HL-60 (cell line): ENCODE measurements around the gene MEF2C.

ENCODE experiments used
- CTCF ChIP-seq: IDR thresholded peaks from one replicate; pipeline ENCODE4 v1.5.1; 2011; ENCODE audit warnings: low read length, control low read depth, inconsistent platforms; ENCODE audit not compliant: insufficient read depth
- GABPA ChIP-seq: IDR thresholded peaks from 2 replicates; pipeline ENCODE4 v1.6.1; 2012; ENCODE audit warnings: low read depth
- POLR2AphosphoS5 ChIP-seq: IDR thresholded peaks from 2 replicates; pipeline ENCODE4 v1.6.1; 2012; ENCODE audit warnings: low read depth
- REST ChIP-seq: IDR thresholded peaks from 2 replicates; pipeline ENCODE4 v1.6.1; 2012; ENCODE audit warnings: low read depth; ENCODE audit not compliant: insufficient replicate concordance
- SPI1 ChIP-seq: IDR thresholded peaks from 2 replicates; pipeline ENCODE4 v1.6.1; 2012; ENCODE audit warnings: low read depth, mild to moderate bottlenecking, borderline replicate concordance

- no peak for TF ChIP-seq CTCF
- no peak for TF ChIP-seq POLR2AphosphoS5
- TF ChIP-seq GABPA: no peak
- no peak for TF ChIP-seq SPI1
- no peak for TF ChIP-seq REST
Measured at GRCh38 chr5:88743231-88743834, 139.7 kb downstream of the MEF2C start.
